HCT116 (cell line): ENCODE data around the gene PRORP. TPM values are rescaled to one million over a fixed set of nuclear protein-coding genes. Genes with fewer than 3 reads are reported as not detected.

Source experiments
- ATAC-seq: fragments of 200-7000 bp; cut with Tn5 transposase; 2 replicates; pipeline ENCODE4 v1.9.1; 2020; ENCODE audit warnings: mild to moderate bottlenecking, moderate library complexity
- BruUV-seq: library from RNA; stranded (reverse); fragments of 400-500 nt; replicated peaks from 2 replicates; lab custom pipeline; 2021; lab: Mats Ljungman, UMichigan
- CTCF ChIA-PET: fragments of 300-600 bp; sonication (Branson Sonifier 250); formaldehyde crosslinking; loops from one replicate; lab custom pipeline; 2021; ENCODE audit warnings: antibody characterized with exemption; lab: Charles Lee
- POLR2A ChIA-PET: fragments of 300-600, 350-600 bp; sonication (Branson Sonifier 250); formaldehyde crosslinking; loops from one replicate; lab custom pipeline; 2021; ENCODE audit warnings: antibody characterized with exemption; lab: Charles Lee
- RAD21 ChIA-PET, 2 experiments: fragments of 300-600 bp; sonication (Branson Sonifier 250); formaldehyde crosslinking; loops; one replicate each; lab custom pipeline; 2023; ENCODE audit warnings: low total read pairs in 2 of 2; ENCODE audit not compliant: uncharacterized antibody in 2 of 2, unreplicated experiment in 2 of 2, low non-redundant PET in 1 of 2; lab: Charles Lee
- DNase-seq: peaks from one replicate; pipeline ENCODE4 v3.0.0-alpha.2; 2010; ENCODE audit warnings: low read depth, low spot score
- H2AFZ ChIP-seq: fragments of 200-600 bp; shearing (Covaris generic), sonication (generic); 2 replicates; pipeline ENCODE4 v1.6.1; 2017; ENCODE audit warnings: low read depth, mixed run types, mixed read lengths, antibody characterized with exemption, low read length; ENCODE audit not compliant: poor library complexity, severe bottlenecking
- H3K27ac ChIP-seq: 2 replicates; pipeline ENCODE4 v1.5.1; 2012; ENCODE audit warnings: low read depth, low read length
- H3K27me3 ChIP-seq: fragments of 200-600 bp; sonication (generic); 2 replicates; pipeline ENCODE4 v1.6.1; 2016; ENCODE audit warnings: mixed run types, low read length, mixed read lengths; ENCODE audit not compliant: insufficient read depth
- H3K36me3 ChIP-seq, 2 experiments: fragments of 200-500 bp in 1 of 2; fragments of 200-600 bp in 1 of 2; sonication (Bioruptor generic) in 1 of 2; sonication (generic) in 1 of 2; 2 replicates each; pipeline versions ENCODE4 v1.5.1 to v1.6.1; 2014 to 2016; ENCODE audit warnings: low read length in 2 of 2, inconsistent platforms in 1 of 2, mixed read lengths in 1 of 2, mixed run types in 1 of 2; ENCODE audit not compliant: insufficient read depth in 2 of 2, control insufficient read depth in 1 of 2
- H3K4me1 ChIP-seq, 2 experiments: fragments of 200-600 bp in 1 of 2; sonication (generic) in 1 of 2; 2 replicates each; pipeline versions ENCODE4 v1.5.1 to v1.6.1; 2012 to 2017; ENCODE audit warnings: low read length in 2 of 2, inconsistent platforms in 1 of 2, mild to moderate bottlenecking in 1 of 2, mixed read lengths in 1 of 2, mixed run types in 1 of 2, moderate library complexity in 1 of 2; ENCODE audit not compliant: insufficient read depth in 2 of 2, control insufficient read depth in 1 of 2
- H3K4me2 ChIP-seq: fragments of 200-600 bp; sonication (generic); 2 replicates; pipeline ENCODE4 v1.6.1; 2017; ENCODE audit warnings: mixed run types, low read length, mixed read lengths
- H3K4me3 ChIP-seq, 2 experiments: fragments of 200-600 bp in 1 of 2; sonication (generic) in 1 of 2; replicated peaks in 1 of 2; 2 replicates each; pipeline ENCODE4 v1.5.1; 2011 to 2016; ENCODE audit warnings: low read length in 2 of 2, control low read depth in 1 of 2, low read depth in 1 of 2, mild to moderate bottlenecking in 1 of 2, mixed read lengths in 1 of 2, mixed run types in 1 of 2
- H3K79me2 ChIP-seq: fragments of 200-600 bp; sonication (generic); 2 replicates; pipeline ENCODE4 v1.6.1; 2017; ENCODE audit warnings: mild to moderate bottlenecking, mixed run types, low read length, moderate library complexity, mixed read lengths; ENCODE audit not compliant: insufficient read depth
- H3K9ac ChIP-seq: fragments of 200-600 bp; sonication (generic); 2 replicates; pipeline ENCODE4 v1.6.1; 2016; ENCODE audit warnings: low read length, mixed read lengths
- H3K9me2 ChIP-seq: fragments of 200-600 bp; sonication (generic), shearing (Covaris generic); 2 replicates; pipeline ENCODE4 v1.6.1; 2017; ENCODE audit warnings: mixed run types, mild to moderate bottlenecking, moderate library complexity; ENCODE audit not compliant: insufficient read depth
- H3K9me3 ChIP-seq, 2 experiments: fragments of 200-500 bp in 1 of 2; fragments of 200-600 bp in 1 of 2; sonication (Bioruptor generic) in 1 of 2; sonication (generic) in 1 of 2; 2 replicates each; pipeline ENCODE4 v1.6.1; 2014 to 2017; ENCODE audit warnings: low read length in 2 of 2, mixed read lengths in 2 of 2, inconsistent platforms in 1 of 2, low read depth in 1 of 2, mild to moderate bottlenecking in 1 of 2, mixed run types in 1 of 2, moderate library complexity in 1 of 2; ENCODE audit not compliant: control insufficient read depth in 1 of 2, insufficient read depth in 1 of 2
- H4K20me1 ChIP-seq: fragments of 200-600 bp; sonication (generic), shearing (Covaris generic); 2 replicates; pipeline ENCODE4 v1.6.1; 2017; ENCODE audit warnings: mixed run types, mild to moderate bottlenecking, moderate library complexity; ENCODE audit not compliant: insufficient read depth
- ATF3 ChIP-seq: IDR thresholded peaks from 2 replicates; pipeline ENCODE4 v1.6.1; 2012
- CBX3 ChIP-seq: IDR thresholded peaks from 2 replicates; pipeline ENCODE4 v1.6.1; 2012; ENCODE audit warnings: low read depth
- CTCF ChIP-seq, 3 experiments: fragments of 200-600 bp in 1 of 3; sonication (generic) in 1 of 3; IDR thresholded peaks in 2 of 3; conservative IDR thresholded peaks in 1 of 3; 2 replicates each; pipeline ENCODE4 v1.5.1; 2012 to 2017; ENCODE audit warnings: low read depth in 2 of 3, low read length in 2 of 3, antibody characterized with exemption in 1 of 3, borderline replicate concordance in 1 of 3, control low read depth in 1 of 3, mild to moderate bottlenecking in 1 of 3, mixed read lengths in 1 of 3, mixed run types in 1 of 3, moderate library complexity in 1 of 3; ENCODE audit not compliant: insufficient read depth in 1 of 3
- EGR1 ChIP-seq: IDR thresholded peaks from 2 replicates; pipeline ENCODE4 v1.6.1; 2012; ENCODE audit warnings: low read depth
- ELF1 ChIP-seq: IDR thresholded peaks from 2 replicates; pipeline ENCODE4 v1.6.1; 2012; ENCODE audit warnings: low read depth, borderline replicate concordance
- EZH2 ChIP-seq: fragments of 200-600 bp; sonication (generic); IDR thresholded peaks from 2 replicates; pipeline ENCODE4 v1.6.1; 2017; ENCODE audit warnings: antibody characterized with exemption, mixed run types
- EZH2phosphoT487 ChIP-seq: fragments of 200-600 bp; IDR thresholded peaks from 2 replicates; pipeline ENCODE4 v1.6.1; 2018; ENCODE audit warnings: antibody characterized with exemption, borderline replicate concordance
- FOSL1 ChIP-seq: IDR thresholded peaks from 2 replicates; pipeline ENCODE4 v1.6.1; 2012; ENCODE audit warnings: low read depth
- JUND ChIP-seq: IDR thresholded peaks from 2 replicates; pipeline ENCODE4 v1.6.1; 2012
- MAX ChIP-seq: IDR thresholded peaks from 2 replicates; pipeline ENCODE4 v1.6.1; 2012
- POLR2A ChIP-seq: IDR thresholded peaks from 2 replicates; pipeline ENCODE4 v1.7.0; 2011; ENCODE audit warnings: borderline replicate concordance; ENCODE audit not compliant: insufficient read depth, insufficient read length; ENCODE audit errors: extremely low read depth
- POLR2AphosphoS5 ChIP-seq: IDR thresholded peaks from 2 replicates; pipeline ENCODE4 v1.6.1; 2011; ENCODE audit warnings: mild to moderate bottlenecking, low read depth, low read length, moderate library complexity
- RAD21 ChIP-seq: IDR thresholded peaks from 2 replicates; pipeline ENCODE4 v1.6.1; 2012; ENCODE audit warnings: low read depth, mild to moderate bottlenecking
- SIN3A ChIP-seq: IDR thresholded peaks from 2 replicates; pipeline ENCODE4 v1.6.1; 2012; ENCODE audit warnings: low read depth
- SP1 ChIP-seq: IDR thresholded peaks from 2 replicates; pipeline ENCODE4 v1.6.1; 2012; ENCODE audit warnings: low read depth
- SRF ChIP-seq: IDR thresholded peaks from 2 replicates; pipeline ENCODE4 v1.6.1; 2012; ENCODE audit warnings: low read depth
- TCF7L2 ChIP-seq: IDR thresholded peaks from 2 replicates; pipeline ENCODE4 v1.7.0; 2011; ENCODE audit warnings: borderline replicate concordance, inconsistent platforms; ENCODE audit not compliant: insufficient read depth, insufficient read length; ENCODE audit errors: extremely low read depth
- YY1 ChIP-seq: IDR thresholded peaks from 2 replicates; pipeline ENCODE4 v1.6.1; 2011; ENCODE audit warnings: low read length, low read depth, moderate library complexity, mild to moderate bottlenecking; ENCODE audit not compliant: insufficient replicate concordance; ENCODE audit errors: extremely low read depth
- ZFX ChIP-seq: fragments of 450-650 bp; IDR thresholded peaks from 2 replicates; pipeline ENCODE4 v1.6.1; 2017
- ZNF274 ChIP-seq: fragments of 200-500 bp; sonication (Bioruptor generic); IDR thresholded peaks from 2 replicates; pipeline ENCODE4 v1.6.1; 2014; ENCODE audit warnings: mild to moderate bottlenecking, low read depth, low read length, inconsistent platforms
- intact Hi-C: fragments of 100-400 bp; cut with micrococcal nuclease; formaldehyde crosslinking; loops from 2 replicates; pipeline ENCODE4 v1.10.0; 2022
- total RNA-seq: library from RNA; stranded (reverse); gene quantifications from one replicate; pipeline ENCODE4 v1.2.1, GENCODE V29; 2021; ENCODE audit not compliant: unreplicated experiment

PRORP gene
- total RNA-seq, 1 experiment from 2014 or later = 28.0 TPM

- Histone ChIP-seq H3K9me3 (no peaks in the 10 kb centered on the region), H3K9ac (no peak overlapping the region), H4K20me1 (no peaks in the 10 kb centered on the region), H2AFZ (no peak overlapping the region), H3K4me3 (no peak overlapping the region), H3K27me3 (no peaks in the 10 kb centered on the region), H3K4me1 (peaks cover 12 to 22% of the 10 kb centered on the region in 2 experiments), H3K4me2 (peak overlapping the region; percentile 59), H3K79me2 (peaks cover 6% of the 10 kb centered on the region; the same call in 1 of the 2 replicates), H3K27ac (no peak overlapping the region), H3K36me3 (no peaks in the 10 kb centered on the region), H3K9me2 (no peaks in the 10 kb centered on the region)
- BruUV-seq = no TSS peak
- DNase-seq = no peak
- TF ChIP-seq EGR1 = no peak
- TF ChIP-seq RAD21 = no peak
- TF ChIP-seq MAX = no peak
- no peak for TF ChIP-seq FOSL1
- no peak for TF ChIP-seq CBX3
- TF ChIP-seq SIN3A = no peak
- TF ChIP-seq POLR2AphosphoS5 = no peak
- TF ChIP-seq TCF7L2 = no peak
- no peak for TF ChIP-seq ATF3
- TF ChIP-seq YY1 = no peak
- TF ChIP-seq ZNF274 = no peak
- no peak for TF ChIP-seq ELF1
- TF ChIP-seq JUND = no peak
- TF ChIP-seq SP1 = no peak
- no peak for TF ChIP-seq SRF
- TF ChIP-seq EZH2 = no peak
- no peak for TF ChIP-seq POLR2A
- no peak for TF ChIP-seq CTCF (IDR thresholded peaks at IDR 0.05 in 2 of 3, conservative IDR thresholded peaks at IDR 0.05 in 1 of 3; ENCODE audit: borderline replicate concordance in 1 of 3, insufficient read depth in 1 of 3, low read depth in 2 of 3, low read length in 2 of 3)
- TF ChIP-seq EZH2phosphoT487 = no peak
- TF ChIP-seq ZFX = no peak
- intact Hi-C loops = no loop called here
- ChIA-PET POLR2A (no interaction called here), RAD21 (no interaction called here), CTCF (interaction anchor here (1.1 kb wide), 1 partner anchor 37 kb away, joined by 3 read pairs; the partner anchor contains the start of genes PPP2R3C and PRORP)
- no peak for ATAC-seq
These were observed 36.8 kb downstream of the PRORP start for GRCh38 chr14:35158951-35159653.
